Astrocyte (in vitro differentiated cells and primary cell): ENCODE results near the gene PDAP1. TPM values are rescaled to one million over a fixed set of nuclear protein-coding genes. Genes with fewer than 3 reads are reported as not detected.

Source experiments
- DNase-seq: peaks from one replicate; pipeline ENCODE4 v3.0.0-alpha.2; 2010; ENCODE audit warnings: low read depth
- FAIRE-seq: peaks from 2 replicates; lab custom pipeline; 2011; peaks lifted over from hg19 to GRCh38; lab: Jason Lieb, UNC
- H2AFZ ChIP-seq: 2 replicates; pipeline ENCODE4 v1.6.0; 2012; ENCODE audit warnings: low read depth, low read length, inconsistent platforms
- H3K27ac ChIP-seq: 2 replicates; pipeline ENCODE4 v1.5.1; 2011; ENCODE audit warnings: low read depth, low read length, inconsistent platforms
- H3K27me3 ChIP-seq: 2 replicates; pipeline ENCODE4 v1.6.0; 2011; ENCODE audit warnings: low read length, inconsistent platforms; ENCODE audit not compliant: insufficient read depth
- H3K36me3 ChIP-seq: 2 replicates; pipeline ENCODE4 v1.5.1; 2011; ENCODE audit warnings: low read length, inconsistent platforms; ENCODE audit not compliant: insufficient read depth
- H3K4me1 ChIP-seq: 2 replicates; pipeline ENCODE4 v1.5.1; 2011; ENCODE audit warnings: low read length, inconsistent platforms; ENCODE audit not compliant: insufficient read depth
- H3K4me2 ChIP-seq: 2 replicates; pipeline ENCODE4 v1.6.0; 2012; ENCODE audit warnings: low read length, inconsistent platforms
- H3K4me3 ChIP-seq: 2 replicates; pipeline ENCODE4 v1.5.1; 2011; ENCODE audit warnings: low read depth, mild to moderate bottlenecking, low read length, inconsistent platforms; ENCODE audit not compliant: insufficient read depth
- H3K79me2 ChIP-seq: 2 replicates; pipeline ENCODE4 v1.6.0; 2012; ENCODE audit warnings: mild to moderate bottlenecking, low read length, inconsistent platforms; ENCODE audit not compliant: insufficient read depth
- H3K9ac ChIP-seq: 2 replicates; pipeline ENCODE4 v1.6.0; 2012; ENCODE audit warnings: mild to moderate bottlenecking, low read length, inconsistent platforms
- H3K9me3 ChIP-seq: 2 replicates; pipeline ENCODE4 v1.5.1; 2012; ENCODE audit warnings: low read depth, mild to moderate bottlenecking, low read length, inconsistent platforms; ENCODE audit not compliant: insufficient read depth
- H4K20me1 ChIP-seq: 2 replicates; pipeline ENCODE4 v1.6.0; 2012; ENCODE audit warnings: low read length, inconsistent platforms; ENCODE audit not compliant: insufficient read depth
- H3K27ac Mint-ChIP-seq: one replicate; pipeline ENCODE4 v1.8.0; 2021; ENCODE audit warnings: mild to moderate bottlenecking, mixed read lengths; ENCODE audit not compliant: unreplicated experiment
- H3K27me3 Mint-ChIP-seq: one replicate; pipeline ENCODE4 v1.8.0; 2021; ENCODE audit warnings: low read depth, mixed read lengths; ENCODE audit not compliant: unreplicated experiment
- H3K36me3 Mint-ChIP-seq: one replicate; pipeline ENCODE4 v1.8.0; 2021; ENCODE audit warnings: low read depth, mixed read lengths; ENCODE audit not compliant: unreplicated experiment
- H3K4me1 Mint-ChIP-seq: one replicate; pipeline ENCODE4 v1.8.0; 2021; ENCODE audit warnings: low read depth, mixed read lengths; ENCODE audit not compliant: unreplicated experiment
- H3K4me3 Mint-ChIP-seq: one replicate; pipeline ENCODE4 v1.8.0; 2021; ENCODE audit warnings: mild to moderate bottlenecking, moderate library complexity, mixed read lengths; ENCODE audit not compliant: unreplicated experiment
- H3K9me3 Mint-ChIP-seq: one replicate; pipeline ENCODE4 v1.8.0; 2021; ENCODE audit warnings: mild to moderate bottlenecking, mixed read lengths; ENCODE audit not compliant: unreplicated experiment
- EZH2 ChIP-seq: IDR thresholded peaks from 2 replicates; pipeline ENCODE4 v1.6.1; 2012; ENCODE audit warnings: mild to moderate bottlenecking, low read length, inconsistent platforms; ENCODE audit not compliant: insufficient read depth
- total RNA-seq: library from RNA; stranded (reverse); gene quantifications from 2 replicates; pipeline ENCODE4 v1.2.1, GENCODE V29; 2021
- TF ChIP-seq, protein P1 (sequence below): IDR thresholded peaks from 2 replicates; pipeline ENCODE4 v1.5.1; 2011; ENCODE audit warnings: low read depth, mild to moderate bottlenecking, inconsistent platforms, low read length, moderate library complexity; ENCODE audit not compliant: insufficient read depth

The PDAP1 gene
- total RNA-seq, 1 donor from 2014 or later, result 106 TPM

DNA sequence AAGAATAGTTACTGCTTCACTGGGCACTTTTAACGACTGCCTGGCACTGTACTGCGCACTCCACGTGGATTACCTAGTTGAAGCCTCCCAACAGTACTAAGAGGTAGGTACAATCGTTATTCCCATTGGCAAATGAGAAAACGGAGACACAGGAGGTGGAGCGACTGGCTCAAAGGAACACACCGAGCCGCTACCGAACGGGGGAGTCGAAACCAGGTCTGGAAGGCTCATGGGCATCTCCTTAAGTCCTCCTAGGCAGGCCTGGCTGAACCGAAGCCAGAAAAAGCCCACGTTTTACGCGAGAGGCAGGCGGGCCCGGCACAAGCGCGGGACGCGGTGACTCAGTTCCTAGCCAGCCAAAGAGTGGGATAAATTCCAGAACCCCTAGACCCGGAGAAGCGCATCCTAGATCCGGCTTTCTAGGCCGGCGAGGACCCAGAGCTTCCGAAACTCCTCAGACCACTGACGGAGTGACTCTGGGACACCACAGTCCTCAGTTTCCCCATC, 472 bp downstream of the PDAP1 start:
- Histone ChIP-seq H3K79me2 (peaks cover 92% of the 10 kb centered on the region), H3K36me3 (peaks cover 24% of the 10 kb centered on the region), H3K4me2 (peak overlapping the region; percentile 87), H3K4me1 (peaks cover 19% of the 10 kb centered on the region), H3K27me3 (no peaks in the 10 kb centered on the region), H3K9me3 (no peaks in the 10 kb centered on the region), H3K9ac (peak overlapping the region; percentile 99), H3K27ac (peak overlapping the region; percentile 99), H2AFZ (peak overlapping the region; percentile 92), H4K20me1 (peaks cover 72% of the 10 kb centered on the region), H3K4me3 (peak overlapping the region; percentile 98)
- H3K4me3 Mint-ChIP-seq, result peak overlapping the region; percentile 97
- TF ChIP-seq, protein P1, sequence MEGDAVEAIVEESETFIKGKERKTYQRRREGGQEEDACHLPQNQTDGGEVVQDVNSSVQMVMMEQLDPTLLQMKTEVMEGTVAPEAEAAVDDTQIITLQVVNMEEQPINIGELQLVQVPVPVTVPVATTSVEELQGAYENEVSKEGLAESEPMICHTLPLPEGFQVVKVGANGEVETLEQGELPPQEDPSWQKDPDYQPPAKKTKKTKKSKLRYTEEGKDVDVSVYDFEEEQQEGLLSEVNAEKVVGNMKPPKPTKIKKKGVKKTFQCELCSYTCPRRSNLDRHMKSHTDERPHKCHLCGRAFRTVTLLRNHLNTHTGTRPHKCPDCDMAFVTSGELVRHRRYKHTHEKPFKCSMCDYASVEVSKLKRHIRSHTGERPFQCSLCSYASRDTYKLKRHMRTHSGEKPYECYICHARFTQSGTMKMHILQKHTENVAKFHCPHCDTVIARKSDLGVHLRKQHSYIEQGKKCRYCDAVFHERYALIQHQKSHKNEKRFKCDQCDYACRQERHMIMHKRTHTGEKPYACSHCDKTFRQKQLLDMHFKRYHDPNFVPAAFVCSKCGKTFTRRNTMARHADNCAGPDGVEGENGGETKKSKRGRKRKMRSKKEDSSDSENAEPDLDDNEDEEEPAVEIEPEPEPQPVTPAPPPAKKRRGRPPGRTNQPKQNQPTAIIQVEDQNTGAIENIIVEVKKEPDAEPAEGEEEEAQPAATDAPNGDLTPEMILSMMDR, result no peak
- no peak for TF ChIP-seq EZH2
- H3K9me3 Mint-ChIP-seq, result no peaks in the 10 kb centered on the region
- no peak for FAIRE-seq
- H3K27me3 Mint-ChIP-seq, result no peaks in the 10 kb centered on the region
- H3K4me1 Mint-ChIP-seq, result peaks cover 21% of the 10 kb centered on the region
- DNase-seq, result peak; percentile 79
- H3K36me3 Mint-ChIP-seq, result peaks cover 9% of the 10 kb centered on the region
- H3K27ac Mint-ChIP-seq, result peak overlapping the region; percentile 89

DNA sequence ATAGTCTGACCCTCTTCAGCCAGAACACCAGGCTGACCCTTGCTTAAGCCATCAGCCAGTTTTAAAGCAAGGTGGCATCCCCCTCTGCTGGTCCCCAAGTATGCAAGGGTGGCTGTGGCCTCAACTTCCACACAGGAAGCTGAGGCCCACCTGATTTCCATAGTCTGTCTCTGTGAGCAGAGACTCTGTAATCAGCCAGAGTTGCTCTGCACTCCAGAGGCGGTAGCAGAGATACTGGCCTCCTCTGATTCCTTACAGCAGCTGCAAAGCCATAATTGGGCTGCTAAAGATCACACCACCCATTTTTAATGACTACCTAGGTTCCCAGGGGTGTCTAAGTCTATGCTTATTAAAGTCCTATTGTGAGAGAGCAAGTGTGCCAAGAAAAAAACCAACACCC, 1.8 kb downstream of the PDAP1 start:
- Mint-ChIP-seq H3K9me3 (no peaks in the 10 kb centered on the region), H3K4me1 (peaks cover 21% of the 10 kb centered on the region), H3K36me3 (peaks cover 8% of the 10 kb centered on the region), H3K27me3 (no peaks in the 10 kb centered on the region), H3K27ac (peak overlapping the region; percentile 34), H3K4me3 (peak overlapping the region; percentile 97)
- H3K27me3 ChIP-seq, result no peaks in the 10 kb centered on the region
- peaks cover 88% of the 10 kb centered on the region for H3K79me2 ChIP-seq
- H3K9ac ChIP-seq, result peak overlapping the region; percentile 99
- DNase-seq (no peak), FAIRE-seq (no peak)
- H3K27ac ChIP-seq, result no peak overlapping the region
- H2AFZ ChIP-seq, result no peak overlapping the region
- H3K9me3 ChIP-seq, result no peaks in the 10 kb centered on the region
- H4K20me1 ChIP-seq, result peaks cover 73% of the 10 kb centered on the region
- H3K4me3 ChIP-seq, result no peak overlapping the region
- peaks cover 21% of the 10 kb centered on the region for H3K36me3 ChIP-seq
- TF ChIP-seq, protein P1, result no peak
- no peak for TF ChIP-seq EZH2
- peaks cover 19% of the 10 kb centered on the region for H3K4me1 ChIP-seq
- H3K4me2 ChIP-seq, result peak overlapping the region; percentile 87

DNA sequence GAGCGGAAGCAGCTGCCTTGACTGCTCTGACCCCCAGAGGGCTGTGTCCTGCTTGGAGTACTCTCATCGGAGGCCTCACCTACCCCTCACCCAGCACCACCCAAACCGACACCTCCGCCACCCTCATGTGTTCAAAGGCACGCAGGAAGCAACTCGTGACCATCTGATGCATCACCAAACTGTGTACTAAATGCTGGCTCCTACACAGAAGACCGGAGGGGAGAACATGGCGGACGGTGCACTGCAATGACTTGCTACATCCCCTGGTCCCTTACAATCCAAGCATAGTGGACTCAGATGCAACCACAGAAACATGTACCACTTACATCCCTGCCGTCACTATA, 3.4 kb downstream of the PDAP1 start:
- Histone ChIP-seq H4K20me1 (peaks cover 76% of the 10 kb centered on the region), H3K4me1 (peaks cover 15% of the 10 kb centered on the region), H3K79me2 (peaks cover 75% of the 10 kb centered on the region), H2AFZ (no peak overlapping the region), H3K9me3 (no peaks in the 10 kb centered on the region), H3K27me3 (no peaks in the 10 kb centered on the region), H3K4me3 (no peak overlapping the region), H3K9ac (no peak overlapping the region), H3K4me2 (no peak overlapping the region), H3K27ac (no peak overlapping the region), H3K36me3 (peaks cover 22% of the 10 kb centered on the region)
- Mint-ChIP-seq H3K9me3 (no peaks in the 10 kb centered on the region), H3K27ac (no peak overlapping the region), H3K4me3 (no peak overlapping the region), H3K36me3 (peaks cover 17% of the 10 kb centered on the region), H3K4me1 (peaks cover 17% of the 10 kb centered on the region), H3K27me3 (no peaks in the 10 kb centered on the region)
- no peak for FAIRE-seq
- DNase-seq, result no peak
- TF ChIP-seq, protein P1, result no peak
- no peak for TF ChIP-seq EZH2
